ENCODE data around the gene GRID2. TPM values are rescaled to one million over a fixed set of nuclear protein-coding genes. Genes with fewer than 3 reads are reported as not detected.

Gene GRID2
- total and polyA plus RNA-seq, 2 experiments from 2014 or later = 0.12 TPM; not detected in 1

GRCh38 chr4:93031431-93032098 is 727.8 kb downstream of the GRID2 start:
- Histone ChIP-seq H3K36me3 (no peaks in the 10 kb centered on the region), H3K4me3 (no peak overlapping the region), H3K4me1 (ENCODE audit: low read depth) (no peaks in the 10 kb centered on the region), H3K9me3 (ENCODE audit: low read depth) (no peaks in the 10 kb centered on the region), H3K27ac (no peak overlapping the region), H3K27me3 (no peaks in the 10 kb centered on the region)
- peak in 1 of 2 donors; percentile 46 for DNase-seq (ENCODE audit: low read depth in 1 of 2, low spot score in 1 of 2)
- TF ChIP-seq, protein P1, sequence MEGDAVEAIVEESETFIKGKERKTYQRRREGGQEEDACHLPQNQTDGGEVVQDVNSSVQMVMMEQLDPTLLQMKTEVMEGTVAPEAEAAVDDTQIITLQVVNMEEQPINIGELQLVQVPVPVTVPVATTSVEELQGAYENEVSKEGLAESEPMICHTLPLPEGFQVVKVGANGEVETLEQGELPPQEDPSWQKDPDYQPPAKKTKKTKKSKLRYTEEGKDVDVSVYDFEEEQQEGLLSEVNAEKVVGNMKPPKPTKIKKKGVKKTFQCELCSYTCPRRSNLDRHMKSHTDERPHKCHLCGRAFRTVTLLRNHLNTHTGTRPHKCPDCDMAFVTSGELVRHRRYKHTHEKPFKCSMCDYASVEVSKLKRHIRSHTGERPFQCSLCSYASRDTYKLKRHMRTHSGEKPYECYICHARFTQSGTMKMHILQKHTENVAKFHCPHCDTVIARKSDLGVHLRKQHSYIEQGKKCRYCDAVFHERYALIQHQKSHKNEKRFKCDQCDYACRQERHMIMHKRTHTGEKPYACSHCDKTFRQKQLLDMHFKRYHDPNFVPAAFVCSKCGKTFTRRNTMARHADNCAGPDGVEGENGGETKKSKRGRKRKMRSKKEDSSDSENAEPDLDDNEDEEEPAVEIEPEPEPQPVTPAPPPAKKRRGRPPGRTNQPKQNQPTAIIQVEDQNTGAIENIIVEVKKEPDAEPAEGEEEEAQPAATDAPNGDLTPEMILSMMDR (IDR thresholded peaks at IDR 0.05; ENCODE audit: low read depth, low read length) = no peak

DNA sequence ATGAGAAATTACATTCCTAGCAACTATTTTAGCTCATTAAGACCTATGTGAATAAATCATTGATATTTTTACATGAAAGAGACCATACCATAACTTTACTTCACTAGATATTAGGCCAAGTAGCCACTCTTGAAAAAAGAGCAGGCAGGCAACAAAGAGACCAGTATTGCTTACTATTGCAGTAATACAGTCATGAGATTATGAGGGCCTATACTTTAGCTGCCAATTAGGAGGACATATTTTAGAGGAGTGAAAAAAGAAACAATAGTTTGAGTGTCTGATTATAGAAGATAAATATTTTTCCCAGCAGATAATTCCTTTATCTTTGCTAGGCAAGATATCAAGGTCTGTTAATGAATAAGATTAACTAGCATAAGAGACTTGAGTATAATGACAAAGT is 739.0 kb downstream of the GRID2 start:
- Histone ChIP-seq H3K9me3 (ENCODE audit: low read depth) (no peaks in the 10 kb centered on the region), H3K27me3 (no peaks in the 10 kb centered on the region), H3K36me3 (no peaks in the 10 kb centered on the region), H3K4me3 (no peak overlapping the region), H3K27ac (no peak overlapping the region), H3K4me1 (ENCODE audit: low read depth) (no peaks in the 10 kb centered on the region)
- no peak for DNase-seq (ENCODE audit: low read depth in 1 of 2, low spot score in 1 of 2)
- TF ChIP-seq, protein P1 (IDR thresholded peaks at IDR 0.05; ENCODE audit: low read depth, low read length) = no peak

- TF ChIP-seq, protein P1 (IDR thresholded peaks at IDR 0.05; ENCODE audit: low read depth, low read length) = no peak
- Histone ChIP-seq H3K4me3 (no peak overlapping the region), H3K27ac (no peak overlapping the region), H3K9me3 (ENCODE audit: low read depth) (no peaks in the 10 kb centered on the region), H3K4me1 (ENCODE audit: low read depth) (no peaks in the 10 kb centered on the region), H3K27me3 (no peaks in the 10 kb centered on the region), H3K36me3 (no peaks in the 10 kb centered on the region)
- DNase-seq (ENCODE audit: low read depth in 1 of 2, low spot score in 1 of 2) = no peak
These were observed 749.4 kb downstream of the GRID2 start for GRCh38 chr4:93053140-93053539.

- no peaks in the 10 kb centered on the region for H3K36me3 ChIP-seq
- no peaks in the 10 kb centered on the region for H3K4me1 ChIP-seq (ENCODE audit: low read depth)
- TF ChIP-seq, protein P1 (IDR thresholded peaks at IDR 0.05; ENCODE audit: low read depth, low read length) = no peak
- no peak overlapping the region for H3K27ac ChIP-seq
- H3K27me3 ChIP-seq = no peaks in the 10 kb centered on the region
- H3K4me3 ChIP-seq = no peak overlapping the region
- no peaks in the 10 kb centered on the region for H3K9me3 ChIP-seq (ENCODE audit: low read depth)
- DNase-seq (ENCODE audit: low read depth in 1 of 2, low spot score in 1 of 2) = no peak
These were observed 758.1 kb downstream of the GRID2 start for GRCh38 chr4:93061826-93062225.

GRCh38 chr4:93063325-93063724 is 759.6 kb downstream of the GRID2 start:
- no peaks in the 10 kb centered on the region for H3K27me3 ChIP-seq
- no peak overlapping the region for H3K4me3 ChIP-seq
- H3K9me3 ChIP-seq (ENCODE audit: low read depth) = no peaks in the 10 kb centered on the region
- H3K4me1 ChIP-seq (ENCODE audit: low read depth) = no peaks in the 10 kb centered on the region
- H3K36me3 ChIP-seq = no peaks in the 10 kb centered on the region
- no peak overlapping the region for H3K27ac ChIP-seq
- TF ChIP-seq, protein P1 (IDR thresholded peaks at IDR 0.05; ENCODE audit: low read depth, low read length) = no peak
- no peak for DNase-seq (ENCODE audit: low read depth in 1 of 2, low spot score in 1 of 2)

Measured in cardiac muscle cell (in vitro differentiated cells and primary cell).